Cardiac muscle cell (in vitro differentiated cells and primary cell): Measurements from ENCODE around the gene KICS2. TPM values are rescaled to one million over a fixed set of nuclear protein-coding genes. Genes with fewer than 3 reads are reported as not detected.

Experiments
- DNase-seq, 2 donors: peaks; one replicate each; pipeline versions ENCODE4 v3.0.0 to v3.0.0-alpha.2; 2010 to 2017; ENCODE audit warnings: low read depth in 1 of 2, low spot score in 1 of 2
- H3K27ac ChIP-seq: fragments of 200-600 bp; sonication (generic); 2 replicates; pipeline ENCODE4 v1.5.1; 2016
- H3K27me3 ChIP-seq: fragments of 200-600 bp; sonication (generic); 2 replicates; pipeline ENCODE4 v1.6.0; 2016; ENCODE audit warnings: control low read depth
- H3K36me3 ChIP-seq: fragments of 200-600 bp; sonication (generic); 2 replicates; pipeline ENCODE4 v1.5.1; 2016; ENCODE audit warnings: control low read depth
- H3K4me1 ChIP-seq: fragments of 200-600 bp; sonication (generic); 2 replicates; pipeline ENCODE4 v1.8.1; 2017; ENCODE audit warnings: low read depth, mild to moderate bottlenecking, mixed run types
- H3K4me3 ChIP-seq: fragments of 200-600 bp; sonication (generic); 2 replicates; pipeline ENCODE4 v1.5.1; 2016; ENCODE audit warnings: mild to moderate bottlenecking
- H3K9me3 ChIP-seq: fragments of 200-600 bp; sonication (generic); 2 replicates; pipeline ENCODE4 v1.5.1; 2017; ENCODE audit warnings: low read depth, mild to moderate bottlenecking, control low read depth
- CTCF ChIP-seq: IDR thresholded peaks from 2 replicates; pipeline ENCODE4 v1.5.1; 2012; ENCODE audit warnings: low read depth, mild to moderate bottlenecking, low read length
- polyA plus RNA-seq: library from polyadenylated mRNA; unstranded; fragments of >200 nt; fragmentation: Nextera tagmentation; extraction: Ambion mirVana; gene quantifications from 2 replicates; pipeline ENCODE4 v1.2.1, GENCODE V29; 2016
- total RNA-seq: library from RNA; depleted of rRNA; stranded (reverse); fragments of >200 nt; gene quantifications from 2 replicates; pipeline ENCODE4 v1.2.3, GENCODE V29; 2016

Gene KICS2
- total and polyA plus RNA-seq, 2 experiments from 2014 or later, result 0.81 to 7.2 TPM

GRCh38 chr12:64186789-64187188 is 35.3 kb downstream of the KICS2 start:
- H3K36me3 ChIP-seq, result no peaks in the 10 kb centered on the region
- no peaks in the 10 kb centered on the region for H3K9me3 ChIP-seq
- no peak for TF ChIP-seq CTCF
- H3K4me1 ChIP-seq, result no peaks in the 10 kb centered on the region
- H3K27me3 ChIP-seq, result no peaks in the 10 kb centered on the region
- H3K4me3 ChIP-seq, result no peak overlapping the region
- no peak overlapping the region for H3K27ac ChIP-seq
- no peak for DNase-seq

GRCh38 chr12:64184216-64184615 is 37.9 kb downstream of the KICS2 start:
- H3K4me3 ChIP-seq, result no peak overlapping the region
- H3K9me3 ChIP-seq, result no peaks in the 10 kb centered on the region
- peak in 1 of 2 donors; percentile 15 for DNase-seq
- H3K27ac ChIP-seq, result no peak overlapping the region
- no peaks in the 10 kb centered on the region for H3K27me3 ChIP-seq
- no peaks in the 10 kb centered on the region for H3K4me1 ChIP-seq
- H3K36me3 ChIP-seq, result no peaks in the 10 kb centered on the region
- TF ChIP-seq CTCF, result no peak

- no peaks in the 10 kb centered on the region for H3K27me3 ChIP-seq
- H3K4me3 ChIP-seq, result no peak overlapping the region
- no peaks in the 10 kb centered on the region for H3K9me3 ChIP-seq
- no peak overlapping the region for H3K27ac ChIP-seq
- no peaks in the 10 kb centered on the region for H3K4me1 ChIP-seq
- H3K36me3 ChIP-seq, result no peaks in the 10 kb centered on the region
- peak; percentile 72 for TF ChIP-seq CTCF
- DNase-seq, result peak; percentile 52 to 92
Observed at GRCh38 chr12:64181430-64182291, 40.4 kb downstream of the KICS2 start.

GRCh38 chr12:64180951-64181350 is 41.1 kb downstream of the KICS2 start:
- no peaks in the 10 kb centered on the region for H3K4me1 ChIP-seq
- H3K4me3 ChIP-seq, result no peak overlapping the region
- H3K27me3 ChIP-seq, result no peaks in the 10 kb centered on the region
- no peaks in the 10 kb centered on the region for H3K36me3 ChIP-seq
- no peak overlapping the region for H3K27ac ChIP-seq
- H3K9me3 ChIP-seq, result no peaks in the 10 kb centered on the region
- no peak for TF ChIP-seq CTCF
- DNase-seq, result peak in 1 of 2 donors; percentile 66

GRCh38 chr12:64178122-64178521 is 44.0 kb downstream of the KICS2 start:
- H3K27ac ChIP-seq, result no peak overlapping the region
- H3K4me1 ChIP-seq, result no peaks in the 10 kb centered on the region
- H3K27me3 ChIP-seq, result no peaks in the 10 kb centered on the region
- peak in 1 of 2 donors; percentile 86 for DNase-seq
- no peak for TF ChIP-seq CTCF
- H3K9me3 ChIP-seq, result no peaks in the 10 kb centered on the region
- no peak overlapping the region for H3K4me3 ChIP-seq
- no peaks in the 10 kb centered on the region for H3K36me3 ChIP-seq
